Heart left ventricle (tissue), 13 donors: ENCODE measurements around the gene IL17REL.

ENCODE experiments used
- CTCF ChIP-seq, 12 donors: fragments of 200-600 bp; sonication (generic) in 4 of 12; IDR thresholded peaks; one replicate each; pipeline versions ENCODE4 v1.5.0 to v1.8.0; 2018 to 2022; ENCODE audit warnings: antibody characterized with exemption in 12 of 12, mild to moderate bottlenecking in 5 of 12
- POLR2A ChIP-seq, 2 donors: fragments of 450-650 bp; IDR thresholded peaks; one replicate each; pipeline ENCODE4 v1.6.1; 2017; ENCODE audit warnings: antibody characterized with exemption in 2 of 2, mild to moderate bottlenecking in 2 of 2, moderate library complexity in 2 of 2
- donor health status: ischemic (EF 13 %, LVEDD 7.1; RV severe dilation, severe dysfunction).
- donor health status: DM: no; HTN: yes; CAD: no.
- donor health status: DM: no; HTN: no; CAD: no.
- donor health status: ischemic (EF 25% LVEDD 6.9; RV normal size, moderate dysfunction).
- donor health status: ischemic (EF 25% LVEDD 5.7; RV mildly dilated, moderate dysfunction).
- donor health status: ischemic (EF 35%, LVEDD 5.7; RV mildly dilated, moderate dysfunction).
- donor health status: nonischemic (EF 11% LVEDD 7.7; RV severe dilation, severe dysfunction).
- donor health status: DM: yes; HTN: yes; CAD: no.
- donor health status: PGD.
- donor health status: ischemic (EF 29% LVEDD 5.4; RV normal size, mild dysfunction).
- donor health status: nonischemic (EF 23%, LVEDD 6.1; RV moderate dilation, normal function).

GRCh38 chr22:49977578-49977977, 35.0 kb downstream of the IL17REL start:
- TF ChIP-seq POLR2A (IDR thresholded peaks at IDR 0.05) (no peak), CTCF (IDR thresholded peaks at IDR 0.05) (no peak)
